HEK293 (cell line): ENCODE measurements around the gene ASPSCR1.
A peak's percentile ranks its signal among the peaks of the same experiment; 100 is the strongest.

Experiments used
- CTCF ChIA-PET: fragments of 350-600 bp; formaldehyde crosslinking; extraction: SDS; loops from one replicate; lab custom pipeline; 2021; ENCODE audit warnings: antibody characterized with exemption; lab: Yijun Ruan, JAX
- POLR2A ChIA-PET: fragments of 300-600 bp; formaldehyde crosslinking; extraction: SDS; loops from one replicate; lab custom pipeline; 2020; ENCODE audit warnings: antibody characterized with exemption, inconsistent platforms; lab: Yijun Ruan, JAX
- H3K27ac ChIP-seq: fragments of 200-500 bp; sonication (Bioruptor generic); 2 replicates; pipeline ENCODE4 v1.5.1; 2014; ENCODE audit warnings: low read depth, low read length, control low read depth, inconsistent platforms; ENCODE audit errors: extremely low read depth
- H3K36me3 ChIP-seq, 2 experiments: fragments of 200-500 bp in 1 of 2; sonication (Bioruptor generic) in 1 of 2; 1 replicate in 1 of 2; 2 replicates in 1 of 2; pipeline ENCODE4 v1.5.1; 2014 to 2017; ENCODE audit warnings: inconsistent platforms in 2 of 2, low read length in 2 of 2; ENCODE audit not compliant: control insufficient read depth in 2 of 2, insufficient read depth in 1 of 2
- H3K4me1 ChIP-seq: fragments of 200-500 bp; sonication (Bioruptor generic); 2 replicates; pipeline ENCODE4 v1.5.1; 2014; ENCODE audit warnings: mild to moderate bottlenecking, low read length, inconsistent platforms; ENCODE audit not compliant: control insufficient read depth, insufficient read depth
- H3K4me3 ChIP-seq: 2 replicates; pipeline ENCODE4 v1.5.1; 2011; ENCODE audit warnings: low read depth, mild to moderate bottlenecking, control low read depth, low read length, moderate library complexity
- H3K9me3 ChIP-seq: fragments of 200-500 bp; sonication (Bioruptor generic); 2 replicates; pipeline ENCODE4 v1.5.1; 2014; ENCODE audit warnings: low read depth, low read length, inconsistent platforms; ENCODE audit not compliant: control insufficient read depth, insufficient read depth
- PRDM2 ChIP-seq: fragments of 450-650 bp; formaldehyde crosslinking; IDR thresholded peaks from 2 replicates; pipeline ENCODE4 v1.5.1; 2016; ENCODE audit warnings: missing biosample characterization, missing genetic modification characterization, borderline replicate concordance
- SETDB1 ChIP-seq: IDR thresholded peaks from one replicate; pipeline ENCODE4 v1.6.1; 2017; ENCODE audit warnings: mild to moderate bottlenecking, low read length, moderate library complexity, mixed read lengths; ENCODE audit not compliant: insufficient read length
- ZBTB11 ChIP-seq: fragments of 450-650 bp; formaldehyde crosslinking; conservative IDR thresholded peaks from 2 replicates; pipeline ENCODE4 v1.5.1; 2016; ENCODE audit warnings: low read depth, missing biosample characterization, missing genetic modification characterization
- ZBTB49 ChIP-seq: fragments of 450-650 bp; formaldehyde crosslinking; IDR thresholded peaks from 2 replicates; pipeline ENCODE4 v1.5.1; 2016; ENCODE audit warnings: missing biosample characterization, missing genetic modification characterization, low read depth
- ZNF184 ChIP-seq: fragments of 450-650 bp; IDR thresholded peaks from 2 replicates; pipeline ENCODE4 v1.5.1; 2018; ENCODE audit warnings: missing biosample characterization, mild to moderate bottlenecking, missing genetic modification characterization
- ZNF19 ChIP-seq: fragments of 450-650 bp; formaldehyde crosslinking; IDR thresholded peaks from 2 replicates; pipeline ENCODE4; 2016; ENCODE audit warnings: missing biosample characterization, missing genetic modification characterization, low read depth
- ZNF214 ChIP-seq: fragments of 450-650 bp; formaldehyde crosslinking; IDR thresholded peaks from 2 replicates; pipeline ENCODE4 v1.5.1; 2017; ENCODE audit warnings: missing biosample characterization, mild to moderate bottlenecking, missing genetic modification characterization, borderline replicate concordance
- ZNF362 ChIP-seq: fragments of 450-650 bp; formaldehyde crosslinking; IDR thresholded peaks from 2 replicates; pipeline ENCODE4 v1.5.1; 2016; ENCODE audit warnings: missing biosample characterization, missing genetic modification characterization
- ZNF398 ChIP-seq: fragments of 450-650 bp; formaldehyde crosslinking; IDR thresholded peaks from 2 replicates; pipeline ENCODE4 v1.5.1; 2017; ENCODE audit warnings: missing biosample characterization, missing genetic modification characterization
- ZNF416 ChIP-seq: fragments of 450-650 bp; formaldehyde crosslinking; IDR thresholded peaks from 2 replicates; pipeline ENCODE4 v1.5.1; 2016; ENCODE audit warnings: missing biosample characterization, missing genetic modification characterization
- ZNF473 ChIP-seq: fragments of 450-650 bp; formaldehyde crosslinking; IDR thresholded peaks from 2 replicates; pipeline ENCODE4 v1.5.1; 2017; ENCODE audit warnings: missing biosample characterization, missing genetic modification characterization
- ZNF510 ChIP-seq: fragments of 450-650 bp; formaldehyde crosslinking; IDR thresholded peaks from 2 replicates; pipeline ENCODE4 v1.5.1; 2018; ENCODE audit warnings: mild to moderate bottlenecking, missing genetic modification characterization, missing biosample characterization; ENCODE audit not compliant: insufficient replicate concordance
- ZNF558 ChIP-seq: fragments of 450-650 bp; formaldehyde crosslinking; IDR thresholded peaks from 2 replicates; pipeline ENCODE4 v1.5.1; 2016; ENCODE audit warnings: missing biosample characterization, missing genetic modification characterization
- ZNF639 ChIP-seq: fragments of 450-650 bp; formaldehyde crosslinking; IDR thresholded peaks from 2 replicates; pipeline ENCODE4 v1.5.1; 2016; ENCODE audit warnings: missing biosample characterization, missing genetic modification characterization
- ZNF701 ChIP-seq: fragments of 450-650 bp; formaldehyde crosslinking; IDR thresholded peaks from 2 replicates; pipeline ENCODE4 v1.5.1; 2016; ENCODE audit warnings: missing biosample characterization, missing genetic modification characterization
- ZNF747 ChIP-seq: fragments of 450-650 bp; formaldehyde crosslinking; IDR thresholded peaks from 2 replicates; pipeline ENCODE4 v1.5.1; 2016; ENCODE audit warnings: missing biosample characterization, missing genetic modification characterization
- ZNF768 ChIP-seq: fragments of 450-650 bp; formaldehyde crosslinking; IDR thresholded peaks from 2 replicates; pipeline ENCODE4 v1.5.1; 2018; ENCODE audit warnings: missing biosample characterization, mild to moderate bottlenecking, missing genetic modification characterization
- ZNF777 ChIP-seq: fragments of 450-650 bp; formaldehyde crosslinking; IDR thresholded peaks from 2 replicates; pipeline ENCODE4 v1.5.1; 2017; ENCODE audit warnings: missing biosample characterization, missing genetic modification characterization, borderline replicate concordance
- ZNF843 ChIP-seq: fragments of 450-650 bp; formaldehyde crosslinking; IDR thresholded peaks from 2 replicates; pipeline ENCODE4 v1.5.1; 2016; ENCODE audit warnings: missing biosample characterization, missing genetic modification characterization

The ASPSCR1 gene

GRCh38 chr17:82065193-82065637 lies 87.8 kb downstream of the ASPSCR1 start (continued):
- TF ChIP-seq ZBTB11 (tag by site-specific recombination): peak; percentile 32; the same call in 1 of the 2 replicates
- TF ChIP-seq PRDM2 (tag by site-specific recombination): no peak
- TF ChIP-seq ZNF510 (tag by site-specific recombination): no peak
- TF ChIP-seq ZNF701 (tag by site-specific recombination): no peak
- TF ChIP-seq ZNF19 (tag by site-specific recombination): no peak
- no peak for TF ChIP-seq ZNF768 (tag by site-specific recombination)
- TF ChIP-seq ZNF747 (tag by site-specific recombination): no peak
- no peak for TF ChIP-seq ZNF777 (tag by site-specific recombination)
- TF ChIP-seq ZNF416: no peak
- TF ChIP-seq ZNF639: no peak

GRCh38 chr17:82065638-82066303 lies 88.3 kb downstream of the ASPSCR1 start, which contains the start of gene DUS1L:
TSS of gene DUS1L (minus strand) at chr17:82065804. CDS start at chr17:82065059, 745 bp downstream.
- CTCF ChIA-PET: interaction anchor here (0.7 to 1.9 kb wide), 6 partner anchors 10 to 107 kb away, joined by 3 to 5 read pairs (median 3); no protein-coding TSS in a partner anchor
- H3K27ac ChIP-seq: peak within 1 kb of the TSS; percentile 95
- TF ChIP-seq SETDB1 (no peak), ZNF362 (tag by site-specific recombination) (no peak), ZNF214 (tag by site-specific recombination) (no peak), ZNF843 (peak; percentile 70), ZNF398 (peak; percentile 38; the same call in 1 of the 2 replicates), ZBTB49 (tag by site-specific recombination) (no peak), ZNF473 (tag by site-specific recombination) (no peak), ZNF184 (no peak), ZNF558 (tag by site-specific recombination) (no peak)

More at GRCh38 chr17:82065638-82066303, 88.3 kb downstream of the ASPSCR1 start, which contains the start of gene DUS1L:
- H3K36me3 ChIP-seq: peaks cover 0 to 39% of the 10 kb centered on the region in 2 experiments; a peak in 1 of 3 replicates
- H3K9me3 ChIP-seq: no peaks in the 10 kb centered on the region
- POLR2A ChIA-PET: interaction anchor here (0.8 to 2.5 kb wide), 6 partner anchors 11 to 33 kb away, joined by 3 to 12 read pairs (median 5); partner anchors contain the start of genes DCXR, FASN and GPS1
- H3K4me3 ChIP-seq: peak within 1 kb of the TSS; percentile 83
- H3K4me1 ChIP-seq: peaks cover 7% of the 10 kb centered on the region; the same call in 1 of the 2 replicates
